Measurements from ENCODE around the gene CARNS1. TPM values are rescaled to one million over a fixed set of nuclear protein-coding genes. Genes with fewer than 3 reads are reported as not detected.

Gene CARNS1
- total RNA-seq, 1 donor from 2014 or later, result 1.5 TPM

DNA sequence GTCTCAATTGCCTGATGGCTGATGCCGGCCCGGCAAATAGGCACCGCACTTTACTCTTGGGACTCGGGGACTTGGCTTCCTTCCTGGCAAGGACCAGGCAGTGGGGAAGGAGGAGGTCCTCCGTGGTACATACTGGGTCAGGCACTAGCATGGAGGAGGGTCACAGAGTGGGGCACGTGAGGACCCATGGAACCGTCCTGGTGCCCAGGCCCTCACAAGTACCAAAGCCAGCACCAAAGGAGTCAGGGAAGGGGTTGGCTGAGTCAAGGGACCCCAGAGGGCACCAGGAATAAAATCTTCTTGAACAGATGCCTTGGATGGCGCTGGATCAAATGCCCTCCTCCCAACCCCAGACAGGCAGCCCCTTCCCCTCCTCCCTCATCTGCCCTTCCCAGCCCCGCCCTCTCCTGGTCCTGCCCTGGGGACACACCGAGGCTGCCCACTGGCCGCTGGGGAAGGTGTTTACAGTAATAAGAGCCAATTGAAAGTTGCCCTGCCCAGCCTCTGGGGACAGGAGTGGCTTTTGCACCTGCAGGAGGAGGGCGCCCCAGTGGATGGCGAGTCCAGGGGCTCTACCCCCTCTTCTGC is 5.6 kb upstream of the CARNS1 start:
- no peaks in the 10 kb centered on the region for H3K9me3 Mint-ChIP-seq
- no peaks in the 10 kb centered on the region for H3K36me3 Mint-ChIP-seq
- H3K27me3 Mint-ChIP-seq, result peaks cover 43% of the 10 kb centered on the region
- peaks cover 11% of the 10 kb centered on the region for H3K4me1 Mint-ChIP-seq (ENCODE audit: unreplicated experiment)
- no peak for DNase-seq (ENCODE audit: extremely low spot score, unreplicated experiment)
- TF ChIP-seq, protein P1, sequence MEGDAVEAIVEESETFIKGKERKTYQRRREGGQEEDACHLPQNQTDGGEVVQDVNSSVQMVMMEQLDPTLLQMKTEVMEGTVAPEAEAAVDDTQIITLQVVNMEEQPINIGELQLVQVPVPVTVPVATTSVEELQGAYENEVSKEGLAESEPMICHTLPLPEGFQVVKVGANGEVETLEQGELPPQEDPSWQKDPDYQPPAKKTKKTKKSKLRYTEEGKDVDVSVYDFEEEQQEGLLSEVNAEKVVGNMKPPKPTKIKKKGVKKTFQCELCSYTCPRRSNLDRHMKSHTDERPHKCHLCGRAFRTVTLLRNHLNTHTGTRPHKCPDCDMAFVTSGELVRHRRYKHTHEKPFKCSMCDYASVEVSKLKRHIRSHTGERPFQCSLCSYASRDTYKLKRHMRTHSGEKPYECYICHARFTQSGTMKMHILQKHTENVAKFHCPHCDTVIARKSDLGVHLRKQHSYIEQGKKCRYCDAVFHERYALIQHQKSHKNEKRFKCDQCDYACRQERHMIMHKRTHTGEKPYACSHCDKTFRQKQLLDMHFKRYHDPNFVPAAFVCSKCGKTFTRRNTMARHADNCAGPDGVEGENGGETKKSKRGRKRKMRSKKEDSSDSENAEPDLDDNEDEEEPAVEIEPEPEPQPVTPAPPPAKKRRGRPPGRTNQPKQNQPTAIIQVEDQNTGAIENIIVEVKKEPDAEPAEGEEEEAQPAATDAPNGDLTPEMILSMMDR (conservative IDR thresholded peaks at IDR 0.05), result no peak
- H3K4me3 Mint-ChIP-seq, result no peak overlapping the region
- H3K27ac Mint-ChIP-seq, result no peak overlapping the region

GRCh38 chr11:67410369-67410831 is 5.1 kb upstream of the CARNS1 start:
- Mint-ChIP-seq H3K4me3 (no peak overlapping the region), H3K27me3 (peaks cover 47% of the 10 kb centered on the region), H3K4me1 (ENCODE audit: unreplicated experiment) (peaks cover 11% of the 10 kb centered on the region), H3K36me3 (no peaks in the 10 kb centered on the region), H3K9me3 (no peaks in the 10 kb centered on the region), H3K27ac (no peak overlapping the region)
- DNase-seq (ENCODE audit: extremely low spot score, unreplicated experiment), result no peak
- TF ChIP-seq, protein P1 (conservative IDR thresholded peaks at IDR 0.05), result no peak

GRCh38 chr11:67410984-67411784 is 4.3 kb upstream of the CARNS1 start:
- H3K4me3 Mint-ChIP-seq, result no peak overlapping the region
- no peaks in the 10 kb centered on the region for H3K36me3 Mint-ChIP-seq
- peaks cover 12% of the 10 kb centered on the region for H3K4me1 Mint-ChIP-seq (ENCODE audit: unreplicated experiment)
- no peak overlapping the region for H3K27ac Mint-ChIP-seq
- peaks cover 51% of the 10 kb centered on the region for H3K27me3 Mint-ChIP-seq
- H3K9me3 Mint-ChIP-seq, result no peaks in the 10 kb centered on the region
- no peak for DNase-seq (ENCODE audit: extremely low spot score, unreplicated experiment)
- TF ChIP-seq, protein P1 (conservative IDR thresholded peaks at IDR 0.05), result no peak

DNA sequence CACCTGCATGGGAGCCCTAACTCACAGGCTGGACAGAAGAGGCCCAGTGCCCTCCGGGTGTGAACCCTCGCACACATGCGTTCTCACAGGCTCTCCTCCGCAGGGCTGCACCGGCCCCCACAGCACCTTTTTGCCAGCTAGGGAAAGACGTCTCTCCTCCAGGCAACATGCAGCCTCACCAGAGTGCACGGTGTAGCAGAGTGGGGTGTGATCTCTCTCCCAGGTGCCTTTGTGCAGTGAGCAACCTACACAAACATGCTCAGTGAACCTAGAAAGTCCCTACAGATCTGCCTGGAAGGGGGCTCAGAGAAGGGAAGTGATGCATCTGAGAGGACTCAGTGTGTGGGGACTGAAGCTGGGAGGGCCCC is 3.7 kb upstream of the CARNS1 start:
- Mint-ChIP-seq H3K9me3 (no peaks in the 10 kb centered on the region), H3K4me1 (ENCODE audit: unreplicated experiment) (peaks cover 18% of the 10 kb centered on the region), H3K36me3 (no peaks in the 10 kb centered on the region), H3K27me3 (peaks cover 57% of the 10 kb centered on the region), H3K27ac (no peak overlapping the region), H3K4me3 (no peak overlapping the region)
- no peak for DNase-seq (ENCODE audit: extremely low spot score, unreplicated experiment)
- TF ChIP-seq, protein P1 (conservative IDR thresholded peaks at IDR 0.05), result no peak

GRCh38 chr11:67412495-67413179 is 2.8 kb upstream of the CARNS1 start:
- DNase-seq (ENCODE audit: extremely low spot score, unreplicated experiment), result no peak
- no peak overlapping the region for H3K27ac Mint-ChIP-seq
- TF ChIP-seq, protein P1 (conservative IDR thresholded peaks at IDR 0.05), result no peak
- H3K4me1 Mint-ChIP-seq (ENCODE audit: unreplicated experiment), result peaks cover 13% of the 10 kb centered on the region
- no peak overlapping the region for H3K4me3 Mint-ChIP-seq
- no peaks in the 10 kb centered on the region for H3K9me3 Mint-ChIP-seq
- peaks cover 58% of the 10 kb centered on the region for H3K27me3 Mint-ChIP-seq
- H3K36me3 Mint-ChIP-seq, result no peaks in the 10 kb centered on the region

Measured in type B pancreatic cell (in vitro differentiated cells).